IMR-90 (cell line): ENCODE data around the gene SEZ6L2. TPM values are rescaled to one million over a fixed set of nuclear protein-coding genes. Genes with fewer than 3 reads are reported as not detected.

Experiments used
- ATAC-seq: fragments of 200-7000 bp; cut with Tn5 transposase; 2 replicates; pipeline ENCODE4 v1.9.1; 2020; ENCODE audit warnings: low read depth, mild to moderate bottlenecking, moderate library complexity
- BruUV-seq: library from RNA; stranded (reverse); fragments of 400-500 nt; replicated peaks from 2 replicates; lab custom pipeline; 2021; lab: Mats Ljungman, UMichigan
- CTCF ChIA-PET: fragments of 300-600 bp; formaldehyde crosslinking; extraction: SDS; loops from one replicate; lab custom pipeline; 2021; ENCODE audit warnings: antibody characterized with exemption; lab: Yijun Ruan, JAX
- POLR2A ChIA-PET: fragments of 300-600 bp; sonication (Branson Sonifier 250); formaldehyde crosslinking; loops from one replicate; lab custom pipeline; 2022; ENCODE audit warnings: antibody characterized with exemption; ENCODE audit not compliant: unreplicated experiment; lab: Charles Lee
- DNase-seq: peaks from one replicate; pipeline ENCODE4 v3.0.0; 2013
- H2AFZ ChIP-seq: replicated peaks from 2 replicates; pipeline ENCODE3; 2013; ENCODE audit warnings: low read length, mild to moderate bottlenecking; ENCODE audit not compliant: poor library complexity
- H2AK5ac ChIP-seq: 2 replicates; pipeline ENCODE4 v1.6.1; 2013; ENCODE audit warnings: low read depth, low read length, inconsistent platforms
- H2AK9ac ChIP-seq: replicated peaks from 2 replicates; pipeline ENCODE3; 2013; ENCODE audit warnings: mild to moderate bottlenecking, low read depth, low read length, moderate library complexity; ENCODE audit not compliant: poor library complexity
- H2BK120ac ChIP-seq: 2 replicates; pipeline ENCODE4 v1.6.1; 2013; ENCODE audit warnings: low read depth, low read length, inconsistent platforms
- H2BK15ac ChIP-seq: 3 replicates; pipeline ENCODE4 v1.6.1; 2013; ENCODE audit warnings: low read depth, low read length, inconsistent platforms
- H2BK20ac ChIP-seq: 2 replicates; pipeline ENCODE4 v1.6.1; 2013; ENCODE audit warnings: low read depth, mild to moderate bottlenecking, inconsistent platforms, low read length, moderate library complexity
- H2BK5ac ChIP-seq: 2 replicates; pipeline ENCODE4 v1.6.1; 2013; ENCODE audit warnings: mild to moderate bottlenecking, low read depth, low read length, inconsistent platforms; ENCODE audit not compliant: poor library complexity, severe bottlenecking
- H3K14ac ChIP-seq: replicated peaks from 2 replicates; pipeline ENCODE4 v1.6.1; 2013; ENCODE audit warnings: low read depth, low read length, inconsistent platforms
- H3K18ac ChIP-seq: 2 replicates; pipeline ENCODE4 v1.6.1; 2013; ENCODE audit warnings: low read depth, low read length, control low read depth
- H3K23ac ChIP-seq: 2 replicates; pipeline ENCODE4 v1.6.1; 2013; ENCODE audit warnings: low read depth, low read length, inconsistent platforms
- H3K27ac ChIP-seq: 2 replicates; pipeline ENCODE4 v1.5.1; 2013; ENCODE audit warnings: mild to moderate bottlenecking, control low read depth, low read length; ENCODE audit not compliant: insufficient read depth
- H3K27me3 ChIP-seq: 2 replicates; pipeline ENCODE4 v1.6.1; 2013; ENCODE audit warnings: low read length; ENCODE audit not compliant: control insufficient read depth, insufficient read depth
- H3K36me3 ChIP-seq: 2 replicates; pipeline ENCODE4 v1.6.1; 2013; ENCODE audit warnings: low read length, mixed read lengths; ENCODE audit not compliant: control insufficient read depth, insufficient read depth
- H3K4ac ChIP-seq: 2 replicates; pipeline ENCODE4 v1.6.1; 2013; ENCODE audit warnings: low read depth, low read length, inconsistent platforms
- H3K4me1 ChIP-seq: 2 replicates; pipeline ENCODE4 v1.6.1; 2013; ENCODE audit warnings: low read length, mixed read lengths; ENCODE audit not compliant: control insufficient read depth, insufficient read depth
- H3K4me2 ChIP-seq: 2 replicates; pipeline ENCODE4 v1.6.1; 2013; ENCODE audit warnings: low read depth, mild to moderate bottlenecking, control low read depth, low read length, moderate library complexity
- H3K4me3 ChIP-seq: 2 replicates; pipeline ENCODE4 v1.5.1; 2013; ENCODE audit warnings: low read depth, mild to moderate bottlenecking, control low read depth, low read length, moderate library complexity; ENCODE audit not compliant: insufficient read depth
- H3K56ac ChIP-seq: 2 replicates; pipeline ENCODE4 v1.6.1; 2013; ENCODE audit warnings: low read length, inconsistent platforms; ENCODE audit not compliant: insufficient read depth; ENCODE audit errors: extremely low read depth
- H3K79me1 ChIP-seq, 2 experiments: 2 replicates each; pipeline ENCODE4 v1.6.1; 2013; ENCODE audit warnings: low read length in 2 of 2, inconsistent platforms in 1 of 2, low read depth in 1 of 2
- H3K9ac ChIP-seq: 2 replicates; pipeline ENCODE4 v1.6.1; 2013; ENCODE audit warnings: low read depth, low read length, control low read depth
- H3K9me1 ChIP-seq: 2 replicates; pipeline ENCODE4 v1.6.1; 2013; ENCODE audit warnings: low read length, inconsistent platforms; ENCODE audit not compliant: insufficient read depth
- H3K9me3 ChIP-seq: 2 replicates; pipeline ENCODE4 v1.6.1; 2013; ENCODE audit warnings: low read length; ENCODE audit not compliant: control insufficient read depth, insufficient read depth
- H4K20me1 ChIP-seq: 2 replicates; pipeline ENCODE4 v1.6.1; 2013; ENCODE audit warnings: low read length, inconsistent platforms; ENCODE audit not compliant: insufficient read depth
- H4K5ac ChIP-seq: 2 replicates; pipeline ENCODE4 v1.6.1; 2013; ENCODE audit warnings: mild to moderate bottlenecking, low read depth, low read length, control low read depth
- H4K8ac ChIP-seq, 2 experiments: 2 replicates each; pipeline ENCODE4 v1.6.1; 2013; ENCODE audit warnings: low read depth in 2 of 2, low read length in 2 of 2, control low read depth in 1 of 2, inconsistent platforms in 1 of 2
- H4K91ac ChIP-seq: 2 replicates; pipeline ENCODE4 v1.6.1; 2013; ENCODE audit warnings: low read depth, low read length, inconsistent platforms; ENCODE audit not compliant: insufficient read depth
- CEBPB ChIP-seq: IDR thresholded peaks from 2 replicates; pipeline ENCODE4 v1.6.1; 2012; ENCODE audit warnings: low read depth, low read length, improper control_type of control experiment
- FOS ChIP-seq: fragments of 150-350 bp; IDR thresholded peaks from 2 replicates; pipeline ENCODE4 v1.6.1; 2016; ENCODE audit warnings: low read depth, low read length
- MAFK ChIP-seq: IDR thresholded peaks from 2 replicates; pipeline ENCODE4 v1.6.1; 2012; ENCODE audit warnings: low read depth, low read length, improper control_type of control experiment
- WGBS, 2 experiments: methylation state at CpG; one replicate each; pipeline versions ENCODE4 v1.1.5 to v1.1.7; 2013; ENCODE audit warnings: missing lambda C conversion rate in 2 of 2; ENCODE audit not compliant: insufficient read length in 1 of 2; ENCODE audit errors: extremely low coverage in 2 of 2; 5-methylcytosine and 5-hydroxymethylcytosine counted together
- dilution Hi-C: fragments of 300-500 bp; cut with HindIII; formaldehyde crosslinking; loops from one replicate; pipeline ENCODE4 v1.14.3; 2018; ENCODE audit warnings: low sequenced_read_pairs; ENCODE audit not compliant: unreplicated experiment
- in situ Hi-C: fragments of 300-500 bp; cut with MboI; formaldehyde crosslinking; loops from 3 replicates; pipeline ENCODE4 v1.14.3; 2019; ENCODE audit warnings: low sequenced_read_pairs, inconsistent platforms, mixed read lengths
- intact Hi-C: fragments of 100-400 bp; cut with micrococcal nuclease; formaldehyde crosslinking; loops from 2 replicates; pipeline ENCODE4 v1.10.0; 2022
- polyA plus RNA-seq, 3 experiments: library from polyadenylated mRNA; depleted of rRNA; stranded (reverse); fragments of >200 nt; gene quantifications; 2 replicates each; pipeline ENCODE4 v1.2.3, GENCODE V29; 2012; ENCODE audit warnings: low replicate concordance in 1 of 3
- total RNA-seq: library from RNA; depleted of rRNA; stranded (reverse); fragments of >200 nt; gene quantifications from 2 replicates; pipeline ENCODE4 v1.2.3, GENCODE V29; 2012

SEZ6L2 gene
- total and polyA plus RNA-seq, 2 of the 4 experiments (the other 2 are of a cell fraction), result 0.72 to 10.5 TPM

DNA sequence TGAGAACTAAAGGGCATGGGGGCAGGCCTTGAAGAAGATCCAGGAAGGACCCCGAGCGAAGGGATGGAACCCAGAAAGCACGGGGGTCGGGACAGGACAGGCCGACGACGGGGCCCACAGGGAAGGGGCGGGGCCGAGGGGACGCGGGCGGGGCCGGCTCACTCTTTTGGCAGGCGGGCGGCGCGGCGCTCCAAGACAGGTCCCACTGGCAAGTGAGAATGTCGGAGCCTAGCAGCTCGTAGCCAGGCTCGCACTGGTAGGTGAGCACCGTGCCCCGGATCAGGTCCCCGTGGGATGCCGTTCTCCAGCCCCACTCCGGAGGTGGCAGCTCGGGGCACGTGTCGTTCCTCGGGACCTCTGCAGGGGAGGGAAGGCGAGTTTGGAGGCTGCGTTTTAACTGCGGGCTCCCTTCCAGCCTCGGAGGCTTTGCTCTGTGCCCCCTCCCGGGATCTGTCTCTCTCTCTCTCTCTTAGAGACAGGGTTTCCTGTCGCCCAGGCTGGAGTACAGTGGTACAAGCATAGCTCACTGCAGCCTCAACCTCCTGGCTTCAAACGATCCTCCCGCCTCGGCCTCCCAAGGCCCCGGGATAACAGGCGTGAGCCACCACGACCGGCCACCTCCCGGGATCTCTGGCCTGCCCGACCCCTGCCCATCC lies 22.6 kb downstream of the SEZ6L2 start:
- Histone ChIP-seq H2AK5ac (no peak overlapping the region), H4K8ac (no peak overlapping the region), H2BK120ac (no peak overlapping the region), H3K4me3 (no peak overlapping the region), H2BK5ac (no peak overlapping the region), H3K4me2 (peak overlapping the region; percentile 70), H2BK15ac (no peak overlapping the region), H3K9me1 (no peaks in the 10 kb centered on the region), H3K27me3 (peaks cover 18% of the 10 kb centered on the region), H4K91ac (no peak overlapping the region), H3K9ac (no peak overlapping the region), H3K79me1 (no peaks in the 10 kb centered on the region), H2AK9ac (peak overlapping the region; percentile 42), H3K36me3 (no peaks in the 10 kb centered on the region; the same call in 1 of the 2 replicates), H3K18ac (no peak overlapping the region), H3K56ac (no peak overlapping the region), H3K4me1 (no peaks in the 10 kb centered on the region), H3K4ac (no peak overlapping the region), H3K23ac (no peak overlapping the region), H3K9me3 (no peaks in the 10 kb centered on the region), H3K27ac (no peak overlapping the region), H4K20me1 (peaks cover 3% of the 10 kb centered on the region; the same call in 1 of the 2 replicates), H2AFZ (peak overlapping the region; percentile 86), H3K14ac (no peak overlapping the region), H2BK20ac (no peak overlapping the region), H4K5ac (no peak overlapping the region)
- dilution Hi-C loops (no loop called here), in situ Hi-C loops (no loop called here), intact Hi-C loops (no loop called here)
- DNase-seq (no peak), ATAC-seq (peak; percentile 67)
- no TSS peak for BruUV-seq
- CTCF ChIA-PET, result no interaction called here
- TF ChIP-seq FOS (no peak), CEBPB (no peak), MAFK (no peak)
- 10% methylated on average over 20 of the region's 45 CpGs; no CpG with 5 or more reads in 1 of the 2 experiments for WGBS, 2 experiments
- POLR2A ChIA-PET, result no interaction called here
